A549 (cell line): Measurements from ENCODE around the gene PFDN5. TPM values are rescaled to one million over a fixed set of nuclear protein-coding genes. Genes with fewer than 3 reads are reported as not detected.

ENCODE experiments used
- BHLHE40 ChIP-seq: IDR thresholded peaks from 2 replicates; pipeline ENCODE4 v1.6.1; 2012; ENCODE audit warnings: low read depth, low read length, inconsistent platforms
- CBX2 ChIP-seq: fragments of 200-600 bp; sonication (generic); IDR thresholded peaks from 2 replicates; pipeline ENCODE4 v1.6.1; 2016; ENCODE audit warnings: low read depth, mild to moderate bottlenecking, borderline replicate concordance
- CBX8 ChIP-seq: fragments of 200-600 bp; sonication (generic); IDR thresholded peaks from 2 replicates; pipeline ENCODE4 v1.6.1; 2016
- CEBPB ChIP-seq, 2 experiments: fragments of >200 bp in 1 of 2; sonication (Bioruptor Twin) in 1 of 2; formaldehyde crosslinking in 1 of 2; IDR thresholded peaks; 2 replicates each; pipeline ENCODE4 v1.6.1; 2012 to 2016
- CHD2 ChIP-seq: fragments of 150-350 bp; IDR thresholded peaks from 2 replicates; pipeline ENCODE4 v1.6.1; 2014; ENCODE audit warnings: low read length; ENCODE audit not compliant: partially characterized antibody
- EHMT2 ChIP-seq: fragments of 200-600 bp; sonication (generic); IDR thresholded peaks from 2 replicates; pipeline ENCODE4 v1.6.1; 2016; ENCODE audit warnings: antibody characterized with exemption, low read depth, mild to moderate bottlenecking, moderate library complexity
- FOSB ChIP-seq: fragments of 250-450 bp; sonication (Bioruptor Pico); IDR thresholded peaks from 2 replicates; pipeline ENCODE4 v1.5.0; 2020; ENCODE audit warnings: mild to moderate bottlenecking, moderate library complexity
- JUN ChIP-seq, 2 experiments: fragments of >200 bp; sonication (Bioruptor Twin); formaldehyde crosslinking; IDR thresholded peaks; 2 replicates in 1 of 2; 3 replicates in 1 of 2; pipeline ENCODE4 v1.6.1; 2016 to 2017
- JUNB ChIP-seq: fragments of >200 bp; sonication (Bioruptor Twin); formaldehyde crosslinking; IDR thresholded peaks from 2 replicates; pipeline ENCODE4 v1.6.1; 2016
- MAFK ChIP-seq: fragments of 450-650 bp; IDR thresholded peaks from 2 replicates; pipeline ENCODE4 v1.6.1; 2014; ENCODE audit not compliant: partially characterized antibody
- NFE2L2 ChIP-seq: fragments of 150-350 bp; conservative IDR thresholded peaks from 2 replicates; pipeline ENCODE4 v1.6.1; 2014; ENCODE audit warnings: low read length
- RCOR1 ChIP-seq: fragments of 150-350 bp; IDR thresholded peaks from 2 replicates; pipeline ENCODE4 v1.6.1; 2014; ENCODE audit warnings: antibody characterized with exemption, low read length, low read depth
- TP53 ChIP-seq: fragments of 250-450 bp; sonication (Bioruptor Pico); IDR thresholded peaks from 2 replicates; pipeline ENCODE4 v1.5.0; 2021; ENCODE audit warnings: mild to moderate bottlenecking, moderate library complexity
- ZC3H11A ChIP-seq: fragments of 450-650 bp; IDR thresholded peaks from 2 replicates; pipeline ENCODE4 v1.6.1; 2014; ENCODE audit warnings: antibody characterized with exemption, mild to moderate bottlenecking
- ZFP36 ChIP-seq: fragments of 450-650 bp; IDR thresholded peaks from 2 replicates; pipeline ENCODE4 v1.6.1; 2014; ENCODE audit warnings: borderline replicate concordance; ENCODE audit not compliant: partially characterized antibody
- ZNF302 ChIP-seq: fragments of 250-450 bp; sonication (Bioruptor Pico); IDR thresholded peaks from 2 replicates; pipeline ENCODE4 v1.9.0; 2021; ENCODE audit warnings: inconsistent platforms, mild to moderate bottlenecking, moderate library complexity
- polyA plus RNA-seq, 4 experiments: library from polyadenylated mRNA; depleted of rRNA in 3 of 4; stranded (reverse); fragments of >200 nt; fragmentation: RNase III in 1 of 4; extraction: RNeasy Plus Mini Kit Qiagen cat#74134 plus additional on column Dnase treatment in 1 of 4; gene quantifications; 2 replicates in 3 of 4; 3 replicates in 1 of 4; pipeline ENCODE4 v1.2.3, GENCODE V29; 2011 to 2017
- TF ChIP-seq, protein P1 (sequence below): fragments of 250-450 bp; sonication (Bioruptor Pico); IDR thresholded peaks from 2 replicates; pipeline ENCODE4 v1.5.0; 2020; ENCODE audit warnings: low read depth, mild to moderate bottlenecking, moderate library complexity
- TF ChIP-seq, protein P2 (sequence below): fragments of >200 bp; sonication (Bioruptor Twin); formaldehyde crosslinking; IDR thresholded peaks from 3 replicates; pipeline ENCODE4 v1.5.1; 2016
- TF ChIP-seq, protein P3 (sequence below): fragments of 450-650 bp; IDR thresholded peaks from 2 replicates; pipeline ENCODE4 v1.6.1; 2014; ENCODE audit warnings: antibody characterized with exemption
- TF ChIP-seq, protein P4 (sequence below): fragments of 200-600 bp; sonication (generic); IDR thresholded peaks from 2 replicates; pipeline ENCODE4 v1.6.1; 2016; ENCODE audit warnings: antibody characterized with exemption, mild to moderate bottlenecking, moderate library complexity

Gene PFDN5
- polyA plus RNA-seq, 2 of the 4 experiments (the other 2 are of a cell fraction), result 685 to 729 TPM

DNA sequence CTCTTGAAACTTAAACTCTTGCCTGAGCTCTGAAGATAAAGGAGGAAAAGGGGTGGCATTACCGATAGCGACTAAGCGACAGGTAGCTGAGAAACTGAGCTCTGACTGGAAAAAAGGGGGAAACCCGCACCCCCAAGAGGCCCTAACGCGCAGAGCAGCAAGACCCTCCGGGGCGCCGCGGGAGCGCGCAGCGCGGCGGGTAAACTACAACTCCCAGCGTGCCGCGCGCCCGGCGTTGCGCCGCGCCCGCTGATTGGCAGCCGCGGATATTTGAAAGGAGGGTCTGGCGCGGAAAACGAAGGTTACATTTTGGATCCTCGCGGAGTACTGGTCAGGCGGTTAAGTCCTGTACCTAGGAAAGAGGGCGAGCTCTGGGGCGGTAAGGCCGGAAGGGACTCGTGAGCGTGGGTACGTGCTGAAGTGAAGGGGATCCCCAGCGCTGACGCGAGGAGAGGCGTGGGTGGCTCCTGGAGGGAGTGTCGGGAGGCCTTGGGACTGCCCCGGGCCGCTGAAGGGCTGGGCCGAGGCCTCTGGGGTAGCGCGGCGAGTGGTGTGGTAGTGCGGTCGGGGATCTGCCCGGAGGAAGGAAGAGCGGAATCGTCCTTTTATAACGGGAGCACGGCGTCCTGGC is 27.2 kb upstream of the PFDN5 start, which contains the start of gene ESPL1 (continued):
- TF ChIP-seq FOSB (CRISPR knock-in tag) (no peak), ZFP36 (no peak), CBX2 (no peak), MAFK (no peak), TP53 (CRISPR knock-in tag) (no peak), JUN (IDR thresholded peaks at IDR 0.05) (peak in 1 of 2 experiments; percentile 58; a peak in 1 of 5 replicates), EHMT2 (no peak), CBX8 (no peak), ZNF302 (CRISPR knock-in tag) (no peak), ZC3H11A (no peak), JUNB (no peak), NFE2L2 (no peak), BHLHE40 (no peak), CHD2 (no peak), CEBPB (IDR thresholded peaks at IDR 0.05) (no peak), RCOR1 (no peak)
- TF ChIP-seq, protein P1, sequence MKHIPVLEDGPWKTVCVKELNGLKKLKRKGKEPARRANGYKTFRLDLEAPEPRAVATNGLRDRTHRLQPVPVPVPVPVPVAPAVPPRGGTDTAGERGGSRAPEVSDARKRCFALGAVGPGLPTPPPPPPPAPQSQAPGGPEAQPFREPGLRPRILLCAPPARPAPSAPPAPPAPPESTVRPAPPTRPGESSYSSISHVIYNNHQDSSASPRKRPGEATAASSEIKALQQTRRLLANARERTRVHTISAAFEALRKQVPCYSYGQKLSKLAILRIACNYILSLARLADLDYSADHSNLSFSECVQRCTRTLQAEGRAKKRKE, result no peak
- TF ChIP-seq, protein P2, sequence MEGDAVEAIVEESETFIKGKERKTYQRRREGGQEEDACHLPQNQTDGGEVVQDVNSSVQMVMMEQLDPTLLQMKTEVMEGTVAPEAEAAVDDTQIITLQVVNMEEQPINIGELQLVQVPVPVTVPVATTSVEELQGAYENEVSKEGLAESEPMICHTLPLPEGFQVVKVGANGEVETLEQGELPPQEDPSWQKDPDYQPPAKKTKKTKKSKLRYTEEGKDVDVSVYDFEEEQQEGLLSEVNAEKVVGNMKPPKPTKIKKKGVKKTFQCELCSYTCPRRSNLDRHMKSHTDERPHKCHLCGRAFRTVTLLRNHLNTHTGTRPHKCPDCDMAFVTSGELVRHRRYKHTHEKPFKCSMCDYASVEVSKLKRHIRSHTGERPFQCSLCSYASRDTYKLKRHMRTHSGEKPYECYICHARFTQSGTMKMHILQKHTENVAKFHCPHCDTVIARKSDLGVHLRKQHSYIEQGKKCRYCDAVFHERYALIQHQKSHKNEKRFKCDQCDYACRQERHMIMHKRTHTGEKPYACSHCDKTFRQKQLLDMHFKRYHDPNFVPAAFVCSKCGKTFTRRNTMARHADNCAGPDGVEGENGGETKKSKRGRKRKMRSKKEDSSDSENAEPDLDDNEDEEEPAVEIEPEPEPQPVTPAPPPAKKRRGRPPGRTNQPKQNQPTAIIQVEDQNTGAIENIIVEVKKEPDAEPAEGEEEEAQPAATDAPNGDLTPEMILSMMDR, result peak; percentile 21; the same call in 1 of the 3 replicates
- TF ChIP-seq, protein P3, sequence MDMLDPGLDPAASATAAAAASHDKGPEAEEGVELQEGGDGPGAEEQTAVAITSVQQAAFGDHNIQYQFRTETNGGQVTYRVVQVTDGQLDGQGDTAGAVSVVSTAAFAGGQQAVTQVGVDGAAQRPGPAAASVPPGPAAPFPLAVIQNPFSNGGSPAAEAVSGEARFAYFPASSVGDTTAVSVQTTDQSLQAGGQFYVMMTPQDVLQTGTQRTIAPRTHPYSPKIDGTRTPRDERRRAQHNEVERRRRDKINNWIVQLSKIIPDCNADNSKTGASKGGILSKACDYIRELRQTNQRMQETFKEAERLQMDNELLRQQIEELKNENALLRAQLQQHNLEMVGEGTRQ, result no peak
- TF ChIP-seq, protein P4, sequence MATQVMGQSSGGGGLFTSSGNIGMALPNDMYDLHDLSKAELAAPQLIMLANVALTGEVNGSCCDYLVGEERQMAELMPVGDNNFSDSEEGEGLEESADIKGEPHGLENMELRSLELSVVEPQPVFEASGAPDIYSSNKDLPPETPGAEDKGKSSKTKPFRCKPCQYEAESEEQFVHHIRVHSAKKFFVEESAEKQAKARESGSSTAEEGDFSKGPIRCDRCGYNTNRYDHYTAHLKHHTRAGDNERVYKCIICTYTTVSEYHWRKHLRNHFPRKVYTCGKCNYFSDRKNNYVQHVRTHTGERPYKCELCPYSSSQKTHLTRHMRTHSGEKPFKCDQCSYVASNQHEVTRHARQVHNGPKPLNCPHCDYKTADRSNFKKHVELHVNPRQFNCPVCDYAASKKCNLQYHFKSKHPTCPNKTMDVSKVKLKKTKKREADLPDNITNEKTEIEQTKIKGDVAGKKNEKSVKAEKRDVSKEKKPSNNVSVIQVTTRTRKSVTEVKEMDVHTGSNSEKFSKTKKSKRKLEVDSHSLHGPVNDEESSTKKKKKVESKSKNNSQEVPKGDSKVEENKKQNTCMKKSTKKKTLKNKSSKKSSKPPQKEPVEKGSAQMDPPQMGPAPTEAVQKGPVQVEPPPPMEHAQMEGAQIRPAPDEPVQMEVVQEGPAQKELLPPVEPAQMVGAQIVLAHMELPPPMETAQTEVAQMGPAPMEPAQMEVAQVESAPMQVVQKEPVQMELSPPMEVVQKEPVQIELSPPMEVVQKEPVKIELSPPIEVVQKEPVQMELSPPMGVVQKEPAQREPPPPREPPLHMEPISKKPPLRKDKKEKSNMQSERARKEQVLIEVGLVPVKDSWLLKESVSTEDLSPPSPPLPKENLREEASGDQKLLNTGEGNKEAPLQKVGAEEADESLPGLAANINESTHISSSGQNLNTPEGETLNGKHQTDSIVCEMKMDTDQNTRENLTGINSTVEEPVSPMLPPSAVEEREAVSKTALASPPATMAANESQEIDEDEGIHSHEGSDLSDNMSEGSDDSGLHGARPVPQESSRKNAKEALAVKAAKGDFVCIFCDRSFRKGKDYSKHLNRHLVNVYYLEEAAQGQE, result no peak
